Cerebellar nuclear complex (tissue), 1 donor: ENCODE results near the gene GNAO1.

Experiments
- DNase-seq, 2 experiments: peaks; one replicate each; lab custom pipeline; 2025; lab: John Stamatoyannopoulos, UW

Gene GNAO1

GRCh38 chr16:56241596-56241995, 50.3 kb downstream of the GNAO1 start:
- DNase-seq: no peak

GRCh38 chr16:56242740-56243139, 51.5 kb downstream of the GNAO1 start:
- DNase-seq: no peak

- DNase-seq: no peak
Observed at GRCh38 chr16:56244612-56245011, 53.3 kb downstream of the GNAO1 start.

GRCh38 chr16:56245197-56245596, 53.9 kb downstream of the GNAO1 start:
- no peak for DNase-seq

- DNase-seq: no peak
Observed at GRCh38 chr16:56246051-56246817, 54.9 kb downstream of the GNAO1 start.

- no peak for DNase-seq
Observed at GRCh38 chr16:56247018-56247417, 55.7 kb downstream of the GNAO1 start.

- DNase-seq: no peak
Observed at GRCh38 chr16:56247808-56248207, 56.5 kb downstream of the GNAO1 start.

GRCh38 chr16:56252835-56253234, 61.5 kb downstream of the GNAO1 start:
- DNase-seq: no peak

- DNase-seq: no peak
Observed at GRCh38 chr16:56255904-56256303, 64.6 kb downstream of the GNAO1 start.

GRCh38 chr16:56257239-56257638, 66.0 kb downstream of the GNAO1 start:
- no peak for DNase-seq

GRCh38 chr16:56257666-56258342, 66.5 kb downstream of the GNAO1 start:
- DNase-seq: peak in 1 of 2 experiments; percentile 38

GRCh38 chr16:56258508-56259424, 67.5 kb downstream of the GNAO1 start:
- no peak for DNase-seq

GRCh38 chr16:56259425-56259779, 68.1 kb downstream of the GNAO1 start:
- DNase-seq: no peak

GRCh38 chr16:56260378-56261160, 69.3 kb downstream of the GNAO1 start:
- no peak for DNase-seq

GRCh38 chr16:56261656-56262055, 70.4 kb downstream of the GNAO1 start:
- no peak for DNase-seq

- DNase-seq: no peak
Observed at GRCh38 chr16:56262148-56262547, 70.9 kb downstream of the GNAO1 start.

GRCh38 chr16:56262551-56263245, 71.4 kb downstream of the GNAO1 start:
- no peak for DNase-seq

GRCh38 chr16:56263711-56264608, 72.7 kb downstream of the GNAO1 start:
- no peak for DNase-seq

GRCh38 chr16:56264609-56264972, 73.3 kb downstream of the GNAO1 start:
- no peak for DNase-seq

- DNase-seq: no peak
Observed at GRCh38 chr16:56265184-56265583, 73.9 kb downstream of the GNAO1 start.
